Activated CD4-positive, alpha-beta memory T cell treated with anti-CD3 and anti-CD28 coated beads, Interleukin-2, amount 10 ng/mL, durations not matched to agents 7 days and 5 days (primary cell): ENCODE data around the gene SH3TC2. TPM values are rescaled to one million over a fixed set of nuclear protein-coding genes. Genes with fewer than 3 reads are reported as not detected.

Experiments
- CTCF ChIA-PET: fragments of 350-600 bp; sonication (Branson Sonifier 250); formaldehyde crosslinking; loops from one replicate; lab custom pipeline; 2021; ENCODE audit warnings: antibody characterized with exemption, inconsistent platforms; lab: Charles Lee
- POLR2A ChIA-PET: fragments of 350-600 bp; sonication (Branson Sonifier 250); formaldehyde crosslinking; loops from one replicate; lab custom pipeline; 2021; ENCODE audit warnings: antibody characterized with exemption; lab: Charles Lee
- DNase-seq: peaks from one replicate; pipeline ENCODE4 v3.0.0-alpha.2; 2020
- H3K27ac Mint-ChIP-seq: one replicate; pipeline ENCODE4 v1.8.0; 2021; ENCODE audit warnings: mild to moderate bottlenecking, mixed read lengths
- H3K27me3 Mint-ChIP-seq: one replicate; pipeline ENCODE4 v1.8.0; 2021; ENCODE audit warnings: mixed read lengths
- H3K36me3 Mint-ChIP-seq: one replicate; pipeline ENCODE4 v1.8.0; 2021; ENCODE audit warnings: low read depth, mixed read lengths
- H3K4me1 Mint-ChIP-seq: one replicate; pipeline ENCODE4 v1.8.0; 2021; ENCODE audit warnings: mixed read lengths
- H3K4me3 Mint-ChIP-seq: one replicate; pipeline ENCODE4 v1.8.0; 2021; ENCODE audit warnings: mild to moderate bottlenecking, mixed read lengths
- H3K9me3 Mint-ChIP-seq: one replicate; pipeline ENCODE4 v1.8.0; 2021; ENCODE audit warnings: mixed read lengths
- total RNA-seq, 2 experiments: library from RNA; stranded (reverse); gene quantifications; one replicate each; pipeline ENCODE4 v1.2.3, GENCODE V29; 2021

The SH3TC2 gene
- total RNA-seq, 2 experiments from 2014 or later = not detected

DNA sequence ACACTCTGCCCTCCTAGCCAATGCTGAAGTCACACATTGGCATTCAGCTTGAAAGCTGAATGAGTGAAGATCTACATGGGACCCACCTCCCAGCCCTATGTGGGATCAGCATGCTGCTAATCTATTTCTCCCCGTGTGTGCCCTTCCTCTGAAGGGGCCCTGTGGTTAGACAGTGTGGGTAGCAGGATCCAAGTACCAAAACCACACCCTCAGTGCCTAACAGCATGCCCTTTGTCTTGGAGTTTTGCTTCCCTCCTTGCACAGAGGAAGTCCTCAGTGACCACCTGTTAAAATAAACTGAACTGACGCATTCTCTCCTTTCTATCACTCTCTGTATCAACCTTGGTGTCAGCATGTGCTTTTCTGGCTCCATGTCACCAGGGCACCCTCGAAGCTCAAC lies 25.0 kb downstream of the SH3TC2 start:
- Mint-ChIP-seq H3K27me3 (no peaks in the 10 kb centered on the region), H3K4me1 (peaks cover 34% of the 10 kb centered on the region), H3K27ac (peak overlapping the region; percentile 53), H3K4me3 (no peak overlapping the region), H3K9me3 (no peaks in the 10 kb centered on the region), H3K36me3 (no peaks in the 10 kb centered on the region)
- ChIA-PET POLR2A (no interaction called here), CTCF (interaction anchor here (3.8 to 8.2 kb wide), 3 partner anchors 27 to 300 kb away, joined by 16 to 241 read pairs (median 31); no protein-coding TSS in a partner anchor)
- peak; percentile 19 for DNase-seq

DNA sequence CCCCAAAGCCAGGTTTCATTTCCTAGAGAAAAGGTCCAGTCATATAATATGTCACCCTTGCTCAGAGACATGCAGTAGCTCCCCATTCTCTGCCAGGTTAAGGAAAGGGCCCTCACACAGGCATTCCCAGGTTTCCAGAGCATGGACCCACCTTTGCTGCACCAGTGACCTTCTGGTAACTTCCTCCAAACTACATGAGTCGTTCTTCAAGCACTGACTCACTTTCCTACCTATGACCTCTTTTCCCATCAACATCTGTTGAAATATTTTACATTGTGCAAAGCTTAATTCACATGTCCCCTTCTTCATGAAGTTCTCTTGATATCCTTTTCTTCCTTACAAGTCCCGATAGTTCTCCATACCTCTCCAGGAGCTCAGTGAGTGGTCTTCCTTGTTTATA lies 25.9 kb downstream of the SH3TC2 start:
- Mint-ChIP-seq H3K36me3 (no peaks in the 10 kb centered on the region), H3K27ac (no peak overlapping the region), H3K4me3 (no peak overlapping the region), H3K27me3 (no peaks in the 10 kb centered on the region), H3K4me1 (peaks cover 34% of the 10 kb centered on the region), H3K9me3 (no peaks in the 10 kb centered on the region)
- DNase-seq = no peak
- POLR2A ChIA-PET = no interaction called here
- CTCF ChIA-PET = interaction anchor here (1.2 to 8.2 kb wide), 7 partner anchors 26 to 299 kb away, joined by 3 to 241 read pairs (median 12); no protein-coding TSS in a partner anchor

DNA sequence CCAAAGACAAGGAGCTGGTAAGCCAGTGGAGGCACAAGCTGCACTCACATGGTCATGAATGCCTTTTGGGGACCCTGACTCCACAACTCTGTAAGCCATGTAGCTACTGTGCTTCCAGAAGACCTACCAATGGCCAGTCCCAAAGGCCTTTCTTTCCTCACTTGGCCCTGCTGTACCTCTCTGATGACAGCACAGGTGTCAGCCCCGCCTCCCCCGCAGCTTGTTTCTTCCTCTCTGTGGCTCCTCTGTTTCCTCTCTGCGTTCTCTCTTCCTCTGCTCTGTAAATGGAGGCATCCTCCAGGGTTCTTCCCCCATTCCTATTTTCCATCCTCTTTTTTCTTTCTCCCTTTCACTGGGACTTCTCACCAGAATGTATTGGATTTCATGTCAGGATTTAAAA lies 26.7 kb downstream of the SH3TC2 start:
- CTCF ChIA-PET = interaction anchor here (1.2 to 8.2 kb wide), 14 partner anchors 9 to 594 kb away, joined by 3 to 241 read pairs (median 8); no protein-coding TSS in a partner anchor
- H3K4me1 Mint-ChIP-seq = peaks cover 34% of the 10 kb centered on the region
- peak; percentile 41 for DNase-seq
- no peaks in the 10 kb centered on the region for H3K36me3 Mint-ChIP-seq
- POLR2A ChIA-PET = no interaction called here
- H3K4me3 Mint-ChIP-seq = no peak overlapping the region
- no peaks in the 10 kb centered on the region for H3K27me3 Mint-ChIP-seq
- H3K27ac Mint-ChIP-seq = no peak overlapping the region
- no peaks in the 10 kb centered on the region for H3K9me3 Mint-ChIP-seq

DNA sequence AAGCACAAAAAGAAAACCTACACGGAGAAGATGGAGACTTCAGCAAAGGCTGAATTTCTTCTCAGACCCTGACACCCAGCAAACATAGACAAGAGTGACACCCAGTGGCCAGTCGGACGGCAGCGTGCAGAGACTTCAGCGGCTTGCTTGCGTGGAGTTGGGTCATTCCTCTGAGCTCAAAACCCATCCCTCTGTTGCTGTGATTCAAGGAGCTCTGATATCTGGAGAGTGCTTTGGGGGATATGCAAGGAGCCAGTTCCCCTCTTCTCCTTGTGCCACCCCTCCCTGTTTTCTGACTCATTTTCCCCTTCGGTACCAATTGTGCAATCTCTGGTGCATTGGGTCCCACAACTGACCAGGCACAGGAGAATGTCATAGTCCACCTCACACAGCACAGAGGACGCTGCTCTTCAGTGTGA lies 27.5 kb downstream of the SH3TC2 start:
- no peak overlapping the region for H3K27ac Mint-ChIP-seq
- H3K36me3 Mint-ChIP-seq = no peaks in the 10 kb centered on the region
- H3K4me1 Mint-ChIP-seq = peaks cover 42% of the 10 kb centered on the region
- H3K4me3 Mint-ChIP-seq = no peak overlapping the region
- POLR2A ChIA-PET = interaction anchor here (0.6 to 0.9 kb wide), 2 partner anchors 209 to 294 kb away, joined by 3 read pairs; partner anchors contain the start of gene ADRB2
- H3K9me3 Mint-ChIP-seq = no peaks in the 10 kb centered on the region
- no peaks in the 10 kb centered on the region for H3K27me3 Mint-ChIP-seq
- peak; percentile 79 for DNase-seq
- CTCF ChIA-PET = interaction anchor here (0.6 to 8.2 kb wide), 30 partner anchors 8 to 836 kb away, joined by 3 to 241 read pairs (median 4); no protein-coding TSS in a partner anchor

DNA sequence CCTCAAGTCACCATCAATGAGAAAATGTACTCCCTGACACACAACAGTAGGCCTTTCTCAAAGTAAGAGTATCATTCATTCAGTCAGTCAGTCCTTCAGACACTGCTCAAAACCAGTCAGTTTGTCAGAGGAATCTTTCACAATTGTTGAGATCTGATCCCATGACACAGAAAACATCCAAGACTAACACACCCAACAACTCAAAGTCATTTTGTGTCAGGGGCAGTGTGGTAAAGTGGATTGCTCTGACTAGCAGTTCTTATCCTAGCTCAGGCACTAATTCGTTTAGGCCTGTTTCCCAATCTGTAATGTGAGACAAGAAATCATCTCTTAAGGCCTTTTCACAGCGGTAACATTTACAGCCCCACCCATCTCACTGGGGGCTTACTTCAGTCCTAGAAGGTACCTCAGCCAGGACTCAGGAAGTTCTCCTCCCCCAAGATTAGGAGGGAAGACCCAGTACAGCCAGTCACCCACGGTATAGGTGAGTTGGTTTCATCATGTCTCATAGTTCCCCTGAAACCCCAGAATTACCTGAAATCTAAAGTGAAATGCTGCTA lies 31.9 kb downstream of the SH3TC2 start:
- ChIA-PET CTCF (interaction anchor here (1.1 to 1.9 kb wide), 2 partner anchors 73 to 299 kb away, joined by 3 to 9 read pairs; no protein-coding TSS in a partner anchor), POLR2A (no interaction called here)
- H3K9me3 Mint-ChIP-seq = no peaks in the 10 kb centered on the region
- H3K4me1 Mint-ChIP-seq = peaks cover 22% of the 10 kb centered on the region
- H3K27ac Mint-ChIP-seq = no peak overlapping the region
- no peaks in the 10 kb centered on the region for H3K36me3 Mint-ChIP-seq
- H3K4me3 Mint-ChIP-seq = no peak overlapping the region
- no peaks in the 10 kb centered on the region for H3K27me3 Mint-ChIP-seq
- no peak for DNase-seq

DNA sequence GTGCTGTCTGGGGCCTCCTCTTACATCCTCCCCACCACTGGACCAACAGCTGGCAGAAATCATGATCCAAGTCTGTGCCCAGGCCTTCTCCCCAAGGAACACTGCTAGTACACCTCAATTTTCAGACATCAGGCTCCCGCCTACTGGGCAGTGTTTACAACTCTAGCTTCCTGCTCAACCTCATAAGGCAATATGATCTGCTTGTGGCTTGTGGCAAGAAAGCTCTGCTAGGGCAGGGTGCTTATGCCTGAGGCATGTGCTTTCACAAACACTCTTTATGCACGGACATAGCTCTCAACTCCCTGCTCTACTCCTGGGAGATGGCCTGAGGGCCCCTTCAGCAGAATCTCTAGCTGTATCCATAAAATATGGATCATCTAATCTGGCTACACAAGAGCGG lies 32.5 kb downstream of the SH3TC2 start:
- ChIA-PET POLR2A (no interaction called here), CTCF (interaction anchor here (1.1 to 1.9 kb wide), 3 partner anchors 73 to 298 kb away, joined by 3 to 9 read pairs (median 4); no protein-coding TSS in a partner anchor)
- H3K4me1 Mint-ChIP-seq = peaks cover 17% of the 10 kb centered on the region
- H3K27ac Mint-ChIP-seq = peak overlapping the region; percentile 50
- H3K36me3 Mint-ChIP-seq = no peaks in the 10 kb centered on the region
- H3K27me3 Mint-ChIP-seq = no peaks in the 10 kb centered on the region
- peak; percentile 32 for DNase-seq
- no peaks in the 10 kb centered on the region for H3K9me3 Mint-ChIP-seq
- no peak overlapping the region for H3K4me3 Mint-ChIP-seq

DNA sequence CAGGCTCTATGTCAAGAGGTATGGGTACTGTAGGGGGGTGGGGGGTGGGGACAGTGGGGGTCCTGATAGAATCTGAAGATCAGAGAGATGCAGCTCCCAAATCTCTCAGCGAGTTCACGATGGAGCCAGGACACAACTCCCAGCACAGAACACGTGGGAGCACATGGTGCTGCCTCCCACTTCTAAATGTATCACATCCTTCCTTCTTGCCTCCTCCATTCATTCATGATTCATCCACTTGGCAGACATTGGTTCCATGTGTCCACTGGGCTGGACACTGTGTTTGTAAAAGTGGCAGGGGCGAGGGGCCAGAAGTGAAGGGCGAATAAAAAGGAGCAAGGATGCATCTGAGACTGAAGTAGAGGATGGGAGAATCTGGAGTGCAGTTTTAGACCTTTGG lies 33.9 kb downstream of the SH3TC2 start:
- DNase-seq = no peak
- Mint-ChIP-seq H3K9me3 (no peaks in the 10 kb centered on the region), H3K36me3 (no peaks in the 10 kb centered on the region), H3K4me1 (peaks cover 14% of the 10 kb centered on the region), H3K27ac (no peak overlapping the region), H3K4me3 (no peak overlapping the region), H3K27me3 (no peaks in the 10 kb centered on the region)
- POLR2A ChIA-PET = no interaction called here
- CTCF ChIA-PET = no interaction called here

DNA sequence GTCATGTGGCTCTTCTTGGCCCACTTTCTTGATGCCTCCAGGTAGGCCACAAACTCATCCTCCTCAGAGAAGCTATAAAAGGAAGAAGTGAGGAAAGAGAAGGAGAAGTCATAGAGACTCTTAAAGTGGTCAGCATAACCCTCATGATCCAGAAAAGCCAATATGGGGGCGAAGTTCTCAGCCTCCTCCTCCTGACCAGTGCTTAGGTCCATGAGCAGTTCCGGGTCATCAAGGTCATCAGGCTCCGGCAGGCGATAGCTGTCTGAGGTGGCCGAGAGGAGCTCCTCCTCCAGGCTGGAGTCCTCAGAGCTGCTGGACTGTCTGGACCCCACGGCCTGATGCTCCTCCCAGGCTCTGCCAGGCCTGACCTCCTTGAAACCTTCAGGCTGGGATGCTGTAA lies 34.7 kb downstream of the SH3TC2 start:
- CTCF ChIA-PET = interaction anchor here (0.5 to 2.2 kb wide), 2 partner anchors 7 to 629 kb away, joined by 3 to 8 read pairs; no protein-coding TSS in a partner anchor
- Mint-ChIP-seq H3K36me3 (no peaks in the 10 kb centered on the region), H3K27ac (no peak overlapping the region), H3K27me3 (no peaks in the 10 kb centered on the region), H3K9me3 (no peaks in the 10 kb centered on the region), H3K4me1 (peaks cover 14% of the 10 kb centered on the region), H3K4me3 (no peak overlapping the region)
- DNase-seq = no peak
- POLR2A ChIA-PET = no interaction called here

DNA sequence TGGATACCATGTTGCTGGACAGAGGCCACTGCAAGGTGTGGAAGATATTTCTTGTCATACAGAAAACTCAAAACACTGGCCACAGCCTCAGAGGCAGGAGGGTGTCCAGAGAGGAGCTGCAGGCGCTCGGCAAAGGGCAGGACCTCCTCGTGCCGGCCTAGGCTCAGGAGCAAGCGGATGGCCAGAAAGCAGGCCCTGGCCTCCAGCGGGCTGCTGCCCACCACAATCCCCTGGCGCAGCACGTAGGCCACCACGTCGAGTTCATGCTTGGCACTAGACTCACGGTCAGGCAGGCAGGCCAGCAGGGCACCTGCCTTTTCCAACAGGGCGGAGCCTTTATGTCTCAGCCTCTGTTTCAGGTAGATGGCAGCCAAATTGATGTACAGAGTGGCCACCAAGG lies 35.2 kb downstream of the SH3TC2 start:
- H3K36me3 Mint-ChIP-seq = no peaks in the 10 kb centered on the region
- CTCF ChIA-PET = interaction anchor here (1.1 to 2.2 kb wide), 2 partner anchors 8 to 295 kb away, joined by 4 to 8 read pairs; no protein-coding TSS in a partner anchor
- POLR2A ChIA-PET = no interaction called here

DNA sequence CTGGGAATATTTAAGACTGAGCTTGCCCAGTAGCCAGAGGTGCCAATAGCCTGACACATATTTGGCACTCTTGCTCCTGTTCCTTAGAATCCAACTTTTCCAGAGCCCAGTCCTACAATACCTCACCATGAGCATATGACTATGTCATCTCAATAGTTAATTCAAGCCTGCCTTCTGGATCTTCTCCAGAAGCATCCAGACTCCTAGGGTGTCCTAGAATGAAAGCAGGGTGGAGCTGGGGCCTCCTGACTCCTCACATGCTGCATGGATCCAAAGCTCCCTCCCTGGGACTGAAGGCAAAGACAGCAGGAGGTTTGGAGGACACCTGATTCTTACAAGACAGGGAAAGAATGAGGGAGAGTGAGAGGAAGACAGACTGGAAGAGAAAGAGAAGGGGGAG lies 37.9 kb downstream of the SH3TC2 start:
- ChIA-PET POLR2A (no interaction called here), CTCF (interaction anchor here (2.5 kb wide), 1 partner anchor 10 kb away, joined by 10 read pairs; no protein-coding TSS in a partner anchor)
- Mint-ChIP-seq H3K27ac (no peak overlapping the region), H3K4me3 (no peak overlapping the region), H3K27me3 (peaks cover 15% of the 10 kb centered on the region), H3K9me3 (peaks cover 2% of the 10 kb centered on the region), H3K36me3 (peaks cover 2% of the 10 kb centered on the region), H3K4me1 (peaks cover 3% of the 10 kb centered on the region)
- DNase-seq = no peak

More for the DNA sequence above, 35.2 kb downstream of the SH3TC2 start:
- DNase-seq = no peak
- Mint-ChIP-seq H3K4me3 (no peak overlapping the region), H3K9me3 (no peaks in the 10 kb centered on the region), H3K27ac (no peak overlapping the region), H3K4me1 (peaks cover 14% of the 10 kb centered on the region), H3K27me3 (peaks cover 2% of the 10 kb centered on the region)

DNA sequence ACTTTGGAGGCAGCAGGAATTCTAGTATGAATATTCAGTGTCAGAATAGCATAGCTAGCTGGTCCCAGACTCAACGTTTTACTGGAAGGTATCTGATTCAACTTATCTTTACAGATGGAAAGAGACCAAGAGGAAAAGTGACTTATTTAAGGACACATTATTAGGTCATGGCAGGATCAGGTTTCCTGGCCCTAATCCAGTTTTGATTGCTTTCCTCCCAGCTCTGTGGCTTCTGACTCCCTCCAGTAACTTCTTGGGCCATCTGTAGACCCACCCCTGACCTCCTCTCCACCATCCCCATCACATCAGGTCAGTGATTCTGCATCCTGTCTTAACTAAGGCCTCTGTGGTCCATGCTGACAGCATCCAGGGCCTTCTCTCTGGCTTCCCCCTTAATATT lies 38.4 kb downstream of the SH3TC2 start:
- Mint-ChIP-seq H3K9me3 (peaks cover 2% of the 10 kb centered on the region), H3K27ac (no peak overlapping the region), H3K36me3 (peaks cover 2% of the 10 kb centered on the region), H3K27me3 (peaks cover 19% of the 10 kb centered on the region), H3K4me1 (peaks cover 1% of the 10 kb centered on the region), H3K4me3 (no peak overlapping the region)
- ChIA-PET POLR2A (no interaction called here), CTCF (interaction anchor here (2.5 kb wide), 1 partner anchor 10 kb away, joined by 10 read pairs; no protein-coding TSS in a partner anchor)
- no peak for DNase-seq

DNA sequence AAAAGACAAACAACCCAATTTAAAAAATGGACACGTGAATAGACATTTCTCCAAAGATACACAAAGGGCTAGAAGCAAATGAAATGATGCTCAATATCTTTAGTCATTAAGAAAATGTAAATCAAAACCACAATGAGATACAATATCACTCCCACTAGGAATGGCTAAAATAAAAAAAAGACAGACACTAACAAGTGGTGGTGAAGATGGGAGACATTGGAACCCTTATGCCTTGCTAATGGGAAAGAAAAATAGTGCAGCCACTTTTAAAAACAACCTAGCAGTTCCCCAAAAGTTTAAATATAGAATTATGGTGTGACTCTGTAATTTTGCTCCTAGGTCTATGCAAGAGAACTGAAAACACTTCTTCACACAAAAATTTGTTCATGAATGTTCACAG lies 40.7 kb downstream of the SH3TC2 start:
- ChIA-PET CTCF (no interaction called here), POLR2A (no interaction called here)
- H3K4me1 Mint-ChIP-seq = peaks cover 8% of the 10 kb centered on the region
- no peak for DNase-seq
- H3K9me3 Mint-ChIP-seq = peaks cover 2% of the 10 kb centered on the region
- peaks cover 2% of the 10 kb centered on the region for H3K36me3 Mint-ChIP-seq
- H3K27me3 Mint-ChIP-seq = peaks cover 19% of the 10 kb centered on the region
- H3K27ac Mint-ChIP-seq = no peak overlapping the region
- no peak overlapping the region for H3K4me3 Mint-ChIP-seq

DNA sequence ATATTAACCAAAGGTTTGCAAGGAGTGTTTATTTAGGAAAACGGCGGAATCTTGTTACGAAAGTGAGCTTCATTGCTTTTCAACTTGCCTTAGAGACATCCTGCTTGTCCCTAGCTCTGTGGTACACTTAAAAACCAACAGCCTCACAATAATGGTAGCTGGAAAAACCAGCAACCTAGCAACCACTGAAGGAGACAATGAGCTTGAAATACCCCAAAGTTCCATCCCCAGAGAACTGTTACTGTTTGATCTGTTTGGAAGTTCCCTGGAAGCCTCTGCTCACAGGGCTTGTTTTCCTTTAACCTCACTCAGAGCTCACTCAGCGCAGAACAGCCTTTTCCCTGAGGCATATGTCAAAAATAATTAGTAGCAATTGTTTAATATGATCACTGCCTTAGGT lies 43.2 kb downstream of the SH3TC2 start:
- H3K27me3 Mint-ChIP-seq = peaks cover 19% of the 10 kb centered on the region
- ChIA-PET POLR2A (no interaction called here), CTCF (interaction anchor here (0.7 kb wide), 1 partner anchor 249 kb away, joined by 3 read pairs; no protein-coding TSS in a partner anchor)
- no peak for DNase-seq
- H3K4me1 Mint-ChIP-seq = peaks cover 8% of the 10 kb centered on the region
- H3K4me3 Mint-ChIP-seq = no peak overlapping the region
- peaks cover 2% of the 10 kb centered on the region for H3K9me3 Mint-ChIP-seq
- no peak overlapping the region for H3K27ac Mint-ChIP-seq
- peaks cover 2% of the 10 kb centered on the region for H3K36me3 Mint-ChIP-seq
